ENCODE measurements around the gene FNDC3A.

The FNDC3A gene

DNA sequence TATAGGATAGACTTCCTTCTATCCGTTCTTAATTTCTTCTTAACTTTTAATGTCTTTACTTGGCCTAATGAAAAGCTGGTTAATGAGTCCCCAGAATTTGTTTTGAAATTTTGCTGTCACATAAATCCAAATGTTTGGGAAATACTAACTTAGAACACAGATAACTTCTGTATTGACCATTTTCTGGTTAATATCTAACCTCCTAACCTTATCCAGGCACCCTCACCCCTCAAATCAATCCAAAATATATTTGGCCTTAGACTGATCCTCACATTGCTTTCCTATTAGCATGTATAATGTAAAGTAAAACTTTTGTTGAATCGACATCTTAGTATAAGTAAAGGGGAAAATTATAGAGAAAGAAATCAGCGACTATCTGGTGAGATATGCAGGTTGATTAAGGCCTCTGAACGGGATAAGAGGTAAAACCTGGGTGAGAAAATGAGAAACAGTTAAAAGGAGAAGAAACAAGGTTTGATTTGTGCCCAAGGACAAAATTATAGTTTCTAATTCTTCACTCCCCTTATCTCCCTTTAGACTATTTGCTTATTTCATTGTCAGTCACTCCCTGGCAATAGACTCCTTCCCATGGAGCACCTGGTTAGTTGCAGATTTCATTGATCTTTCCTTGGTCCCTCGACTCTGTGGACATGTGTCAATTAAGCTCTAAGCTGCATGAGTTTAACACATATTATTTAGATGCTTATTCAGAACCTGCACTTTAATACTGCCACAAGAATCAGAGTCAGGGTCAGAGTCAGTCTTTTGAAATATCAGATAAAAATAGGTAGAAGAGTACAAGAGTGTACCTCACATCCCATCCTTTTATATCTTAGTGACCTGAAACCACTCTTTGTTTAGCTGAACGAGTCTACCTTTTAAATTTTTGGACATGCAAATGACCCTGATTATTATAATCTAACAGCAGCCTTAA lies 125.2 kb downstream of the FNDC3A start:
- no peak for TF ChIP-seq SPI1 (IDR thresholded peaks at IDR 0.05; ENCODE audit: borderline replicate concordance, low read depth)
- Histone ChIP-seq H3K27ac (replicated peaks) (no peak overlapping the region), H3K4me3 (replicated peaks; ENCODE audit: insufficient read depth, low read length) (no peak overlapping the region), H3K27me3 (ENCODE audit: insufficient read depth, poor library complexity, severe bottlenecking) (no peaks in the 10 kb centered on the region)
- DNase-seq (ENCODE audit: low read depth in 1 of 2, low spot score in 1 of 2): no peak

DNA sequence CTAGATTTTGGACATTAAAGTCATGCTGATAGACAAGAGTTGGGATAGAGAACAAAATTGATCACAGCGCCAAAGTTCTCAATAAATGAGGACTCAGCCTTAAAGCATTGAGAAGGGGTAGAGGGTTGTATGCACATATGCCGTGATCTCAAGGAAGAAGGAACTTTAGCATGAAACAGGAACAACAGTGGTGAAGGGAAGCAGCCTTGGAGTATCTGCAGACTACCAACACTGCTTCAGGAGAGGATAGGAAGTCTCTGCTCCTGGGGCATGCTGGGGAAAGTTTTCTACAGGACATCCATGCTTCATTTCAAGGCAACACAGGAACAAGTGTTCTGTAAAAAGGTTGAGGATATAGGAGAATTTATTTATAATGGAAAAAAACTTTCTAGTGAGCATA lies 132.5 kb downstream of the FNDC3A start:
- Histone ChIP-seq H3K4me3 (replicated peaks; ENCODE audit: insufficient read depth, low read length) (no peak overlapping the region), H3K27ac (replicated peaks) (peak overlapping the region; percentile 31), H3K27me3 (ENCODE audit: insufficient read depth, poor library complexity, severe bottlenecking) (no peaks in the 10 kb centered on the region)
- TF ChIP-seq SPI1 (IDR thresholded peaks at IDR 0.05; ENCODE audit: borderline replicate concordance, low read depth): peak; percentile 32; the same call in 1 of the 2 replicates
- no peak for TF ChIP-seq GABPA (IDR thresholded peaks at IDR 0.05; ENCODE audit: low read depth)
- peak in 1 of 2 experiments; percentile 64 for DNase-seq (ENCODE audit: low read depth in 1 of 2, low spot score in 1 of 2)

DNA sequence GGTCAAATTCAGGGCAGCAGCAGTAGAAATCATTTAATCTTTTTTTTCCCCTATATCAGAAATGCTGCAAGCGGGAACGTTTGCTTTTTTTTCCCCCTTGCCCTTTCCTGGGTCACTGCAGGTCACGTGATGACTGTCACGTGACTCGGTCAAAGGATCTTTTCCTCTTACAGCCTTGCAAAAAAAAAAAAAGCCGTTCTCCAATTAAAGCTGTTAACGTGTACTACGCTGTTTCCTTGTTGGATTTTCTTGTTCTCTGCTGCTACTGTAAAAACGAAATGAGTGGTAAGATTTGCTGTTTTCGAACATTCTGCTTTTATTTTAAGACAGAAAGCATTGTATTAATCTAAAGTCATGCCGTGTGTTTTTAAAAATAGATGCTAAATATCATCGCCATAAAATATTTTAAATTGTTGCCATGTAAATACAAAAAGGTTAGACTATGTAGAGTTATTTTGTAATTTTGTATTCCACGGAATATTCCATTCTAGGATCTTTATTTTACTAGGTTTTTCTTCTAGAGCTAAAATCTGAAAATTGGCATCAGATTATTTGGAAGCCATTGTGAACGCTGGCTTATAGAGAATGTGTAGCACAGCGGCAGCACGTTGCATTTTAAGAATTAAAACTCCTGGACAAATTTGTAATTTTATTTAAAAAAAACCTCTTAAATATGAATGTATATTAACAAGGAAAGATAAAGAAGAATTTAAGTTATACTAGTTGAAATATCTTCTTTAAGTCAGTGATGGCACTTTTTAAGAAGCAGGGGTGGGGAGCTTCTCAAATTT lies 134.6 kb downstream of the FNDC3A start:
- Histone ChIP-seq H3K27ac (replicated peaks) (peak overlapping the region; percentile 81), H3K4me3 (replicated peaks; ENCODE audit: insufficient read depth, low read length) (peak overlapping the region; percentile 56), H3K27me3 (ENCODE audit: insufficient read depth, poor library complexity, severe bottlenecking) (no peaks in the 10 kb centered on the region)
- TF ChIP-seq, protein P1, sequence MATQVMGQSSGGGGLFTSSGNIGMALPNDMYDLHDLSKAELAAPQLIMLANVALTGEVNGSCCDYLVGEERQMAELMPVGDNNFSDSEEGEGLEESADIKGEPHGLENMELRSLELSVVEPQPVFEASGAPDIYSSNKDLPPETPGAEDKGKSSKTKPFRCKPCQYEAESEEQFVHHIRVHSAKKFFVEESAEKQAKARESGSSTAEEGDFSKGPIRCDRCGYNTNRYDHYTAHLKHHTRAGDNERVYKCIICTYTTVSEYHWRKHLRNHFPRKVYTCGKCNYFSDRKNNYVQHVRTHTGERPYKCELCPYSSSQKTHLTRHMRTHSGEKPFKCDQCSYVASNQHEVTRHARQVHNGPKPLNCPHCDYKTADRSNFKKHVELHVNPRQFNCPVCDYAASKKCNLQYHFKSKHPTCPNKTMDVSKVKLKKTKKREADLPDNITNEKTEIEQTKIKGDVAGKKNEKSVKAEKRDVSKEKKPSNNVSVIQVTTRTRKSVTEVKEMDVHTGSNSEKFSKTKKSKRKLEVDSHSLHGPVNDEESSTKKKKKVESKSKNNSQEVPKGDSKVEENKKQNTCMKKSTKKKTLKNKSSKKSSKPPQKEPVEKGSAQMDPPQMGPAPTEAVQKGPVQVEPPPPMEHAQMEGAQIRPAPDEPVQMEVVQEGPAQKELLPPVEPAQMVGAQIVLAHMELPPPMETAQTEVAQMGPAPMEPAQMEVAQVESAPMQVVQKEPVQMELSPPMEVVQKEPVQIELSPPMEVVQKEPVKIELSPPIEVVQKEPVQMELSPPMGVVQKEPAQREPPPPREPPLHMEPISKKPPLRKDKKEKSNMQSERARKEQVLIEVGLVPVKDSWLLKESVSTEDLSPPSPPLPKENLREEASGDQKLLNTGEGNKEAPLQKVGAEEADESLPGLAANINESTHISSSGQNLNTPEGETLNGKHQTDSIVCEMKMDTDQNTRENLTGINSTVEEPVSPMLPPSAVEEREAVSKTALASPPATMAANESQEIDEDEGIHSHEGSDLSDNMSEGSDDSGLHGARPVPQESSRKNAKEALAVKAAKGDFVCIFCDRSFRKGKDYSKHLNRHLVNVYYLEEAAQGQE (IDR thresholded peaks at IDR 0.05; ENCODE audit: insufficient replicate concordance, low read depth): no peak
- no peak for TF ChIP-seq SPI1 (IDR thresholded peaks at IDR 0.05; ENCODE audit: borderline replicate concordance, low read depth)
- TF ChIP-seq POLR2AphosphoS5 (IDR thresholded peaks at IDR 0.05; ENCODE audit: low read depth): no peak
- no peak for TF ChIP-seq CTCF (IDR thresholded peaks at IDR 0.05; ENCODE audit: insufficient read depth, low read length)
- no peak for TF ChIP-seq GABPA (IDR thresholded peaks at IDR 0.05; ENCODE audit: low read depth)
- DNase-seq (ENCODE audit: low read depth in 1 of 2, low spot score in 1 of 2): peak; percentile 83 to 89

DNA sequence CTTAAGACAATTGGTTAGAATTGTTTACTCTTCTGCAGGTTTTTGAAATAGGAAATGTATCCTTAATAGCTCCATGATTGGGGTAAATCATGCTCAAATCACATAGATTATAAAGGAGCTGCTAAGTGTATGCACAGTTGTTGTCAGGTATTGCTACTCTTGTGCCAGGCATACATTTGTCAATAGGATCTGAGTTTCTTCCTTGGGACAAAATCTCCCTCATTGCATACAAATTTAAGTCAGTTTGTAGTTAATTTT lies 135.1 kb downstream of the FNDC3A start:
- peak overlapping the region; percentile 56 for H3K4me3 ChIP-seq (replicated peaks; ENCODE audit: insufficient read depth, low read length)
- H3K27me3 ChIP-seq (ENCODE audit: insufficient read depth, poor library complexity, severe bottlenecking): no peaks in the 10 kb centered on the region
- no peak for TF ChIP-seq CTCF (IDR thresholded peaks at IDR 0.05; ENCODE audit: insufficient read depth, low read length)
- no peak for TF ChIP-seq GABPA (IDR thresholded peaks at IDR 0.05; ENCODE audit: low read depth)
- TF ChIP-seq SPI1 (IDR thresholded peaks at IDR 0.05; ENCODE audit: borderline replicate concordance, low read depth): no peak
- TF ChIP-seq, protein P1 (IDR thresholded peaks at IDR 0.05; ENCODE audit: insufficient replicate concordance, low read depth): no peak
- no peak for TF ChIP-seq POLR2AphosphoS5 (IDR thresholded peaks at IDR 0.05; ENCODE audit: low read depth)
- H3K27ac ChIP-seq (replicated peaks): peak overlapping the region; percentile 81
- no peak for DNase-seq (ENCODE audit: low read depth in 1 of 2, low spot score in 1 of 2)

All from HL-60 (cell line).